ENCODE measurements around the gene PIGX.
A peak's percentile ranks its signal among the peaks of the same experiment; 100 is the strongest.
"Not testable (repeated sequence)": the region's sequence is repeated elsewhere in the genome, so short reads cannot be mapped to it uniquely, and the experiment has no call there.

PIGX gene

GRCh38 chr3:196706327-196706726 lies 5.8 kb upstream of the PIGX start:
- DNase-seq (ENCODE audit: low read depth): no peak

GRCh38 chr3:196706731-196707130 lies 5.4 kb upstream of the PIGX start:
- no peak for DNase-seq (ENCODE audit: low read depth)

- DNase-seq (ENCODE audit: low read depth): no peak
Observed at GRCh38 chr3:196707566-196707965, 4.6 kb upstream of the PIGX start.

- DNase-seq (ENCODE audit: low read depth): no peak
Observed at GRCh38 chr3:196708467-196708866, 3.7 kb upstream of the PIGX start.

GRCh38 chr3:196712514-196713413 lies 587 bp downstream of the PIGX start:
- peak; percentile 63 for DNase-seq (ENCODE audit: low read depth)

GRCh38 chr3:196717162-196717561 lies 5.0 kb downstream of the PIGX start:
- DNase-seq (ENCODE audit: low read depth): not testable (repeated sequence)

GRCh38 chr3:196721097-196721496 lies 8.9 kb downstream of the PIGX start:
- no peak for DNase-seq (ENCODE audit: low read depth)

GRCh38 chr3:196726788-196727675 lies 14.9 kb downstream of the PIGX start:
- DNase-seq (ENCODE audit: low read depth): no peak

GRCh38 chr3:196735751-196736150 lies 23.6 kb downstream of the PIGX start:
- DNase-seq (ENCODE audit: low read depth): no peak

GRCh38 chr3:196736670-196737374 lies 24.6 kb downstream of the PIGX start:
- no peak for DNase-seq (ENCODE audit: low read depth)

- no peak for DNase-seq (ENCODE audit: low read depth)
Observed at GRCh38 chr3:196737655-196738054, 25.5 kb downstream of the PIGX start.

GRCh38 chr3:196739671-196740480 lies 27.7 kb downstream of the PIGX start, which contains the start of gene PAK2:
Gene PAK2 (plus strand): TSS chr3:196739857. CDS start chr3:196782647, 42,790 bp downstream.
- DNase-seq (ENCODE audit: low read depth): peak; percentile 88

- peak; percentile 15 for DNase-seq (ENCODE audit: low read depth)
Observed at GRCh38 chr3:196740481-196741248, 28.5 kb downstream of the PIGX start.

- no peak for DNase-seq (ENCODE audit: low read depth)
Observed at GRCh38 chr3:196741249-196741889, 29.2 kb downstream of the PIGX start.

GRCh38 chr3:196743569-196743968 lies 31.4 kb downstream of the PIGX start:
- not testable (repeated sequence) for DNase-seq (ENCODE audit: low read depth)

GRCh38 chr3:196749125-196749524 lies 36.9 kb downstream of the PIGX start:
- no peak for DNase-seq (ENCODE audit: low read depth)

GRCh38 chr3:196753201-196753600 lies 41.0 kb downstream of the PIGX start:
- no peak for DNase-seq (ENCODE audit: low read depth)

GRCh38 chr3:196754091-196754981 lies 42.2 kb downstream of the PIGX start:
- DNase-seq (ENCODE audit: low read depth): no peak

GRCh38 chr3:196756732-196757131 lies 44.6 kb downstream of the PIGX start:
- DNase-seq (ENCODE audit: low read depth): no peak
